GM21717 (cell line): ENCODE measurements around the gene SACS.
"Not testable (repeated sequence)": the region's sequence is repeated elsewhere in the genome, so short reads cannot be mapped to it uniquely, and the experiment has no call there.

Experiments
- ATAC-seq: cut with Tn5 transposase; IDR thresholded peaks from one replicate; pipeline ENCODE4 v1.9.1; 2021; ENCODE audit warnings: mild to moderate bottlenecking, moderate library complexity; ENCODE audit not compliant: unreplicated experiment

SACS gene

GRCh38 chr13:23418776-23419683 lies 14.5 kb downstream of the SACS start:
- ATAC-seq, result no peak

GRCh38 chr13:23414682-23415081 lies 18.8 kb downstream of the SACS start:
- ATAC-seq, result no peak

- ATAC-seq, result no peak
These were observed 21.8 kb downstream of the SACS start for GRCh38 chr13:23411706-23412105.

DNA sequence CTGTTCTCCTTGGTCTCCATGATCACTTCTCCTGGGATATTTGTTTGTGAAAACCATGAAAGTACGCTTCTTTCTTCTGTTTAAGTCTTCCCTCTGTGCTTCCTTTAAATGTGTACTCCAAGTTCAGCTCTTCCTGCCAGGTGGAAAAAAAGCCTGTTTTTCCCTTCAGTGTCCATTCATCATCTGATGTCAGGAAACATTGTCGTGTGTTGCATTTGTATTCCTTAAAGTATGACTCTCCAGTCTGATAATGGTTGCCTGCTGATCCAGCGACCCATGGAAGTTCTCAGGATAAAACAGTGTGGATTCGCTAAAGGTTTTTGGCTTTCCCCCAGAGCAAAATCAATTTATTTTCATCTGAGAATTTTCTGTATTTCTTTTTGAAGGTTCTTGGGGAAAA lies 22.3 kb downstream of the SACS start:
- no peak for ATAC-seq

DNA sequence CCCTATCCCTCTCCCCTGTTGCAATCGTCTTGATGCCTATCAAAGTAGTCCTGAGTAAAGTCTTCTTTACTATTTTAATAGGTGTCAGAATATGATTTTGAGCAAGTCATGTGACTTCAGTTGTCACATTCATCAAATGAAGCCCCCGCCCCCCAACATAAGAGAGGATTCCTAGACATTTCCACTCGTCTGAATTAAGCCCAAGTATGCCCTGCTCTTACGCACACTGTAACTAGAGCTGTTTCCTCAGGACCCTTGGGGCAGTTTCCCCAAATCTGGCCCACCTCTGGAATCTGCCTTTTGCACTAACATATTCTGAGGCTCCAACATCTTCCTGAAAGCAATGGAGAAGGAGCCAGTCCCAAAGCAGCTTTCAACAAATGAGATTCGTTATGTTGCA lies 25.5 kb downstream of the SACS start:
- no peak for ATAC-seq

DNA sequence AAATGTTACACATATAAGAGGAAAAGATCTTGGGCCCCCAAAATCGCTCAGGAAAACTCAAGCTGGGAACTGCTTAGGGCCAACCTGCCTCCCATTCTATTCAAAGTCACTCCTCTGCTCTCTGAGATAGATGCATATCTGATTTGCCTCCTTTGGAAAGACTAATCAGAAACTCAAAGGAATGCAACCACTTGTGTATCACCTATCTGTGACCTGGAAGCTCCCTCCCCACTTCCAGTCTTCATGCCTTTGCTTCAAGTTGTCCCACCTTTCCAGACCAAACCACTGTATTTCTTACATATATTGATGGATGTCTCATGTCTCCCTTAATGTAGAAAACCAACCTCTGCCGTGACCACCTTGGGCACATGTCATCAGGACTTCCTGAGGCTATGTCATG lies 32.3 kb downstream of the SACS start:
- not testable (repeated sequence) for ATAC-seq

DNA sequence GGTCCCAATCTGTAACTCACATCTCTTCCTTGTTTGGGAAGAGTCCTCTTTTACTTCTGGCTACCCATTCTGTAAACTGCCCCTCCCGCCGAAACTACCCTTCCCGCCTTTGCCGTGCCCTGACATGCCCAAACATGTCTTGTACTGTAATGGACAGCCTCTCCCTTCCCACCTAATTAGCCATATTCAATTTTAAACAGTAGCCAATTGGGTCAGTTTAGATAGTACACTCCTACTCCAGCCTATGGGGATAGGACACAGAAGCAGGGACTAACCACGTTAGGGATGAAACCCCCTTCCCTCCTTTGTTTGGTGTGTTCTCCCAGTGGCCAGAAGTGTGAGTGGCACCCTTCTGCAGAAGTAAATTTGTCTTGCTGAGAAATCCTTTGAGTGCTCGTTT lies 34.2 kb downstream of the SACS start:
- no peak for ATAC-seq

DNA sequence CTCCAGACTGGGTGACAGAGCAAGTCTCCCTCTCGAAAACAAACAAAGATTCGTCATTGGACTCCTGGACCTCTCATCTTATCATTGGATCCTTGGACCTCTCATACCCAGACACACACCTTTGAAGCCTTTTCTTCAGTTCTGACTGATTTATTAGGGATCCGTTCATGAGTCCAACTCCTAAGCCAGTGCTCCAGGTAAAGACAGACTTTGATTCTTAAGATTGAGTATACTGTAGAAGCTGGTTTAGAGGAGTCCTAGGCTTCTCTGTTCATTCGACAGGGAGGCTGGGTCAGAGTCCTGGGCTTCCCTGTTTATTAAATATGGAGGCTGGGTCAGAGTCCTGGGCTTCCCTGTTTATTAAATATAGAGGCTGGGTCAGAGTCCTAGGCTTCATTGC lies 38.7 kb downstream of the SACS start:
- ATAC-seq, result no peak

GRCh38 chr13:23392925-23393645 lies 40.4 kb downstream of the SACS start:
- ATAC-seq, result no peak

GRCh38 chr13:23392313-23392712 lies 41.2 kb downstream of the SACS start:
- no peak for ATAC-seq

- no peak for ATAC-seq
These were observed 41.8 kb downstream of the SACS start for GRCh38 chr13:23391752-23392151.

- ATAC-seq, result peak; percentile 53
These were observed 47.0 kb downstream of the SACS start for GRCh38 chr13:23386533-23386932.

GRCh38 chr13:23385931-23386330 lies 47.6 kb downstream of the SACS start:
- ATAC-seq, result no peak

- ATAC-seq, result no peak
These were observed 49.4 kb downstream of the SACS start for GRCh38 chr13:23384111-23384510.

GRCh38 chr13:23383151-23383550 lies 50.4 kb downstream of the SACS start:
- no peak for ATAC-seq

GRCh38 chr13:23381866-23382265 lies 51.6 kb downstream of the SACS start:
- no peak for ATAC-seq

DNA sequence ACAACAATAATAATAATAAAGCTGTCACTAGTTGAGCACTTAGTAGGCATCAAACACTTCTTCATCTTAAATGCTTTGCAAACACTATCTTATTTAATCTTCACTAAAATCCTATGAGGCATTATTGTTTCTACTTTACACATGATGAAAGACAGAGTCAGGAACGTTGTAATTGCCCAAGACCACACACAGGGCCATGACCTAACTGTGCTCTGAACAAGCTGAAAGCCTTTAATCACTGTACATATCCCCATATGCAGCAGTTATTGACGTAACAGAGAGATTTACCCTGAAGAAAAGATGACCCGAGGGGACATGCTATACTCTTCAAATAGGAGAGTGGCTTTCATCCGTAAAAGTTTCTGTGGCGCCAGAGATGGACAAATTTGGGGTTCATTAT lies 53.0 kb downstream of the SACS start:
- ATAC-seq, result no peak

- ATAC-seq, result no peak
These were observed 55.4 kb downstream of the SACS start for GRCh38 chr13:23377983-23378632.

DNA sequence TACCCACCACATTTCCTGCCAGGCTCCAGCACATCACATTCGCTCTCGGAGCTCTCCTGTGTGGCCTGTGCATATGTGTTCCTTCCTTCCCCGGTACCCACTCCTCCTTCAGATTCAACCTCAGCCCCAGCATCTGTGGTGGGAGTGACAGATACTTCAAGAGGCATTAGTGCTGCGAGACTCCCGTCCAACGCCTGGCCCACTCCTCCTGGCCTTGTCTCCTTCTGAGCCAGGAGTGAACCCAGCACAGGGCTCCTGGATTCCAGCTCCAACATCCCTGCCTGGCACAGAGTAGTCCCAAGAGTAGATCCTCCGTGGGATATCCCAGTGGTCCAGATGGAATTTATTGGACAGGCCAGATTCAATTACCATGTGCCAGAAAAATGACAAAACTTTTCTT lies 55.9 kb downstream of the SACS start:
- ATAC-seq, result no peak

- ATAC-seq, result peak; percentile 82
These were observed 58.2 kb downstream of the SACS start for GRCh38 chr13:23375001-23375971.
